Measurements from ENCODE around the gene SYTL5.

The SYTL5 gene

GRCh38 chrX:38099688-38100087, 93.3 kb downstream of the SYTL5 start:
- no peak for DNase-seq

- no peak for DNase-seq
Observed at GRCh38 chrX:38102240-38102639, 95.9 kb downstream of the SYTL5 start.

GRCh38 chrX:38102875-38103274, 96.5 kb downstream of the SYTL5 start:
- no peak for DNase-seq

- DNase-seq: no peak
Observed at GRCh38 chrX:38103857-38104812, 97.8 kb downstream of the SYTL5 start.

GRCh38 chrX:38105216-38105725, 98.9 kb downstream of the SYTL5 start:
- DNase-seq: no peak

- DNase-seq: no peak
Observed at GRCh38 chrX:38106991-38107655, 100.8 kb downstream of the SYTL5 start.

- no peak for DNase-seq
Observed at GRCh38 chrX:38108364-38108763, 102.0 kb downstream of the SYTL5 start.

- no peak for DNase-seq
Observed at GRCh38 chrX:38109042-38109898, 102.9 kb downstream of the SYTL5 start.

GRCh38 chrX:38110231-38110630, 103.9 kb downstream of the SYTL5 start:
- no peak for DNase-seq

- DNase-seq: no peak
Observed at GRCh38 chrX:38111196-38111595, 104.8 kb downstream of the SYTL5 start.

GRCh38 chrX:38112566-38112965, 106.2 kb downstream of the SYTL5 start:
- DNase-seq: peak; percentile 83

- DNase-seq: no peak
Observed at GRCh38 chrX:38116706-38117105, 110.4 kb downstream of the SYTL5 start.

GRCh38 chrX:38117485-38117884, 111.1 kb downstream of the SYTL5 start:
- DNase-seq: peak; percentile 60

GRCh38 chrX:38124000-38124399, 117.6 kb downstream of the SYTL5 start:
- DNase-seq: no peak

- DNase-seq: no peak
Observed at GRCh38 chrX:38126179-38126578, 119.8 kb downstream of the SYTL5 start.

- no peak for DNase-seq
Observed at GRCh38 chrX:38127961-38128360, 121.6 kb downstream of the SYTL5 start.

GRCh38 chrX:38129366-38129765, 123.0 kb downstream of the SYTL5 start:
- DNase-seq: no peak

- no peak for DNase-seq
Observed at GRCh38 chrX:38138157-38138891, 132.0 kb downstream of the SYTL5 start.

- no peak for DNase-seq
Observed at GRCh38 chrX:38138900-38139299, 132.5 kb downstream of the SYTL5 start.

GRCh38 chrX:38142610-38143009, 136.3 kb downstream of the SYTL5 start:
- DNase-seq: no peak

- DNase-seq: no peak
Observed at GRCh38 chrX:38149016-38149415, 142.7 kb downstream of the SYTL5 start.

GRCh38 chrX:38150993-38151392, 144.6 kb downstream of the SYTL5 start:
- peak; percentile 76 for DNase-seq

Data from NCI-H345 (cell line).